Ecto neural progenitor cell (in vitro differentiated cells): Measurements from ENCODE around the gene CLGN.
"Not testable (repeated sequence)": the region's sequence is repeated elsewhere in the genome, so short reads cannot be mapped to it uniquely, and the experiment has no call there.

ENCODE experiments used
- DNase-seq: peaks from one replicate; pipeline ENCODE4 v3.0.0-alpha.2; 2018; ENCODE audit warnings: low spot score

The CLGN gene

DNA sequence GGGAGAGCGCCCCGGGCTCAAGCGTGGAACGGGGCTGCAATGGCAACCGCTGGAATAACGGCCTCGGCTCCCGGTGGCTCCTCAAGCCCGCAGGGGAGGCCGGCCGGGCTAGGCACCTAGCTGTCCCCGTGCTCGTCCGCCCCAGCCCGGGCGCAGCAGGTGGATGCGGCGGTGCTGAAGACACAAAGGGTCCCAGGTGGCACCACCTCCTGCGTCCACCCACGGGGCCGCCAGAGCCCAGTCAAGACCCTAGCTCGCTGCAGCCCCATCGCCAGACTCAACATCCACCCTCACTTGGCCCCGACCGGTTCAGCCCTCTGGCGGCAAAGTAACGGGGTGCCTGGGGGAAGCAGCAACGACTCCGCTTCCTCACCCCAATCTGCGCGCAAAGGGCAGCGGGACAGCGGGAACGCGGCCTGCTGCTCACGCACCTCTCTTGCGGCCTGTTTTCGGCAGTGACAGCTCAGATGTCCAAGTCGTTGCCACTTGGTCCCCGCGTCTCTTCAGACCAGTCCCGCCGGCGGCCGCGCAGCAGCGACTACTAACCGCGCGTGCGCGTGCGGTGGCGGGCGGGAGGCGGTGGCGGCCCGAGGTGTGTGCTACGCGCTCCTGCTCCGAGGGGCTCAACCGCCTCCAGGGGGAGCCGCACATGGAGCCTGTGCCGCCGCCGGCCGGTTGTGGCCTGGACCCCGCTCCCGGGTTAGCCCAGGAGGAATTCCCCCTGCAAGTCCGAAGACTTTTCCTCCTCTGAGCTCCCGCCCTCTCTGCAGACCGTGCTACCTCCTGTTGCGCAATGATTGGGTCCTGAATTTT, at the start of gene CLGN:
TSS of gene CLGN (minus strand) at position 543 of the 813 bp plus-strand sequence. CDS start 14,570 bp downstream, outside the sequence.
- peak; percentile 95 for DNase-seq

GRCh38 chr4:140472156-140472555, 44.7 kb upstream of the CLGN start:
- no peak for DNase-seq

DNA sequence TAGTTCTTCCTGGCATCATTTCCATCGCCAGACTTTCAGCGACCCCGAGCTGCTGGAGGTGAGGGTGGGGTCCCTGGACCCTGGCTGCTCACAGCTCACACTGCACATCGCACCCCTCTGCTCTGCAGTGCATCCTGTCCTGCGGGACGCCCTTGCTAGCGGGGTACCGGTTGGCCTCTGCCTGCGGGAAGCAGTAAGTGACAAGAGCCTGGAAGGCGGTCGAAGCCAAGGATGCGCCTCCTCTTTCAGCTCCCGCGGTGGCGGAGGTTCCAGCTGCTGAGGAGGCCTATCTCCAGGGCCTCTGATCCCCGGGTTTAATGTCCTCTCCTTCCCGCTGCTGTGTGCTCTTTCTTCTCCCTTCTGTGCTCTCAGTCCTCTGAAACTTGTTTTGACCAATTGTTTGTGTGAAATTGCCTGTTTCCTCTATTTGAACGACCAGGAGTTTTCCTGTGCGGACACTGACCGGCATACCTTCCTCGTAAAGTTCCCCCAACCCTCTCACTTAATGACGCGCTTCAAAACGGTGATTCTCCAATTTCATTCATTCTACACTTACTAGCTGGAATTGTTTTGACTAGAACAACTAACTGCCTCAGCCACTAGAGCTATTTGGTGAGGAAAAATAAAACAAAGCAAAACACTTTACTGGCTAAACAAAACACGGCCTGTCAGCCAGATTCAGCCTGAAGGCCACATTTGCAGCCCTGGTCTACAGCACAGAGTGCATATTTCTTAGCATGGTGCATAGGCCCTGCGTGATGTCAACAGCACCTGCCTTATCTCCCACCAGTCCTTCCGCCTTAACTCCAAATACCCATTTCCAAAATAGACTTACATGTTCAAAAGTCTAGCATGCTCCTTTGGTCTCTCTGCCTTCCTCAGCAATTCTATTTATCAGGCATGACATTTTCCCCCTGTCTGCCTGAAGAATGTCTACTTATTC, 42.6 kb upstream of the CLGN start:
- no peak for DNase-seq

GRCh38 chr4:140466146-140466545, 38.7 kb upstream of the CLGN start:
- no peak for DNase-seq

DNA sequence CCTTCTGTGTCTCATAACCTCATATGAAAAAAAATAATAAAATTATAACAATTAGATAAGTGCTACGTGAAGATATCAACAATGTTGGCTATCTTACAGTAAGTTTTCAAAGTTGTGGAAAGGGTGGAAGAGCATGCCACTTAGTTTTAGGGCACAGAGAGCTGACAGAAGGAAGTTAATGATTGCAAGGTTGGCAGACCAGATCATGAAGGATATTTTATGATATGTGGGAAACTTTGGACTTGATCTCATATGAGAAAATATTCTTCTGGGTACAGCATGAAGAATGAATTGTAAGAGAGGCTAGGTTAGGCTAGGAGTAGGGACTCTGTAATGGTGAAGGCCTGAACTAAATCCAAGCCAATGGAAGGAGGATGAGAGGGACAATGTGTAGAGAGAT, 36.2 kb upstream of the CLGN start:
- DNase-seq = no peak

GRCh38 chr4:140463182-140463581, 35.7 kb upstream of the CLGN start:
- no peak for DNase-seq

- DNase-seq = no peak
Measured at GRCh38 chr4:140450352-140450751, 22.9 kb upstream of the CLGN start.

DNA sequence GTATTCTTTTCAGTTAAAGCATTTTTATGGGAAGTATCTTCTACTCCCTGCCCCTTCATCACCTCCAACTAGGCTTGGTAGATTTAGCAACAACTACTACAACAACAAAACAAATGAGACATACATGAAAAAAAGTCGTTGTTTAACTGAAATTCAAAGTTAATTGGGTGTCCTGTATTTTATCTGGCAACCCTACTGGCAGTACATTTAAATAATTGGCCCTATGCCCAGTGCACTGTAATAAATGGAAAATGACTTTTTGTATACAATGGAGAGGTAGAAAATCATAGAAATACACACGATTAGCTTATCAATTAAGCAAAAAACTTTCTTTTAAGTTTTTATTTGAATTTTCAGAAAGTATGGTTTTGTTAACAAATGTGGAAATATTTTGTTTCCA, 21.4 kb upstream of the CLGN start:
- DNase-seq = no peak

GRCh38 chr4:140448162-140448561, 20.7 kb upstream of the CLGN start:
- DNase-seq = no peak

- DNase-seq = not testable (repeated sequence)
Measured at GRCh38 chr4:140444347-140444746, 16.9 kb upstream of the CLGN start.

GRCh38 chr4:140439644-140440142, 12.2 kb upstream of the CLGN start:
- DNase-seq = no peak

- no peak for DNase-seq
Measured at GRCh38 chr4:140427919-140428471, 547 bp upstream of the CLGN start.

GRCh38 chr4:140426610-140427105, 790 bp downstream of the CLGN start:
- no peak for DNase-seq

GRCh38 chr4:140423106-140423505, 4.3 kb downstream of the CLGN start:
- DNase-seq = no peak

DNA sequence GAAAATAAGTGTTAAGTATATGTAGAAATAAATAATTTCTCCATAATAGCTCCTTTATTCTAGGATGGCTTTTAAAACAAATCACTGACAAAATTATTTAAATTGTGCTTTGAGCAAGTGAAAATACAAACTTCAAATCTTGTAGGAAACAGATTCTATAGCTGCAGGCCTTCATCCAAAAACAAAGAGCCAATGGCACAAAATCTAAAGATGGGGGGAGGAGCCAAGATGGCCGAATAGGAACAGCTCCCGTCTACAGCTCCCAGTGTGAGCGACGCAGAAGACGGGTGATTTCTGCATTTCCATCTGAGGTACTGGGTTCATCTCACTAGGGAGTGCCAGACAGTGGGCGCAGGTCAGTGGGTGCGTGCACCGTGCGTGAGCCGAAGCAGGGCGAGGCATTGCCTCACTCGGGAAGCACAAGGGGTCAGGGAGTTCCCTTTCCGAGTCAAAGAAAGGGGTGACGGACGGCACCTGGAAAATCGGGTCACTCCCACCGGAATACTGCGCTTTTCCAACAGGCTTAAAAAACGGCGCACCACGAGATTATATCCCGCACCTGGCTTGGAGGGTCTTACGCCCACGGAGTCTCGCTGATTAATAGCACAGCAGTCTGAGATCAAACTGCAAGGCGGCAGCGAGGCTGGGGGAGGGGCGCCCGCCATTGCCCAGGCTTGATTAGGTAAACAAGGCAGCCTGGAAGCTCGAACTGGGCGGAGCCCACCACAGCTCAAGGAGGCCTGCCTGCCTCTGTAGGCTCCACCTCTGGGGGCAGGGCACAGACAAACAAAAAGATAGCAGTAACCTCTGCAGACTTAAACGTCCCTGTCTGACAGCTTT, 14.1 kb downstream of the CLGN start:
- not testable (repeated sequence) for DNase-seq

GRCh38 chr4:140408974-140409373, 18.5 kb downstream of the CLGN start:
- no peak for DNase-seq

DNA sequence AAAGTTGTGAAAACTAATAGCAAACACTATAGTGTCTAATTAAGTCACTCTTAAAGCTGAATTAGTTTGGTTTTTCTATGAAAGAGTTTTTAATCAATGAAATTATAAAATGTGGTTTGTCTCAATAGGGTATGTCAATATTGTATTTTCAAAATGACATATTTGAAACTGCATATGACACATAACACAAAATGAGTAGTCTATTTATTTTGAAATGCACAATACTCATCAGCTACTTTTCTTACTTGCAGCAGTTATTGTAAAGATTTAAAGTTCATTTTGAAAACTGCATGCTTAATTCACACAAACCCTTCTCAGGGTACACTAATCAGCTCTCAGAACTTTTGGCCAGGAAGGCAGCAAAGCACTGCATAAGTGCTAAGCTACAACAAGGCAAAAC, 21.2 kb downstream of the CLGN start:
- no peak for DNase-seq

DNA sequence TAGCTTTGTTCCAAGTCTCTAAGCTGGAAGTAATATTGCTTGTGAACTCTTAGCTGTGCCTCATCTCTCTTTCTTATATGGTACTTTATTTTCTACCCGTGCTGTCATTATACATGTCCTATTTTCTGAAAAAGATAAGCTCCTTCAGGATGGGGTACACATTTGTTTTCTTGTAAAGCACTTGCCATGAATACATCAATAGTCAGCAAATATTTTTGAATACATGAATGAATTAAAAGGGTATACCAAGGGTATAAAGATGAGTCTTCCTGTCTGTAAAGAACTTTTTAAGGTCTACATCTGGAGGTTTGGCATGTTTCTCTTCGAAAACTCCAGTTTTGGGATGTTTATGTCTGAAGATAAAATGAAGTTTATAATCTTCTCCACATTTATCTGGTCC, 27.3 kb downstream of the CLGN start:
- no peak for DNase-seq

GRCh38 chr4:140395668-140396067, 31.8 kb downstream of the CLGN start:
- no peak for DNase-seq

GRCh38 chr4:140388015-140388414, 39.4 kb downstream of the CLGN start:
- DNase-seq = no peak

DNA sequence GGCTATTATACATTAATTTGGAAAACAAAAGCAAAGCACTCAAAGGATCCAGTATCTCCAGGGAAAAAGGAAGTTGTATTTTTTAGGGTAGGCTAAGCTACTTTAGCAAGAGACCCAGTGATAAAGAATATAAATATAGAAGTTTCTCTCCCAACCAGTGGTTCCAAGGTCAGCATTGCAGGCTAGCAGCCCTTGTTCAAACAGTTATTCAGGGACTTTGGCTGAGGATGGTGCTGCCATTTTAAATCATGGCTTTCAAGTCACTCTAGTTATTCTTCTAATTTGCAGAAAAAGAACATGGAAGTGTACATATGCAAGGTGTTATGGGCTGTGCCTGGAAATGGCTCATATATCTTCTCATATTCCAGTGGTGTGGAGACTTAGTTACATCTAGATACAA, 44.7 kb downstream of the CLGN start:
- DNase-seq = no peak
